Fibroblast of villous mesenchyme (primary cell): ENCODE data around the gene DNM1. TPM values are rescaled to one million over a fixed set of nuclear protein-coding genes. Genes with fewer than 3 reads are reported as not detected.

Source experiments
- DNase-seq: peaks from one replicate; pipeline ENCODE4 v3.0.0-alpha.2; 2010; ENCODE audit warnings: low read depth
- H3K4me3 ChIP-seq: 2 replicates; pipeline ENCODE4 v1.5.1; 2011; ENCODE audit warnings: low read depth, mild to moderate bottlenecking, low read length
- CTCF ChIP-seq: IDR thresholded peaks from 2 replicates; pipeline ENCODE4 v1.5.1; 2012; ENCODE audit warnings: low read depth, mild to moderate bottlenecking, low read length; ENCODE audit not compliant: insufficient read depth
- total RNA-seq: library from RNA; depleted of rRNA; stranded (reverse); fragments of >200 nt; gene quantifications from 2 replicates; pipeline ENCODE4 v1.2.3, GENCODE V29; 2012

The DNM1 gene
- total RNA-seq, 1 donor = 15.5 TPM

- no peak for DNase-seq
- TF ChIP-seq CTCF = no peak
- H3K4me3 ChIP-seq = peak overlapping the region; percentile 38
Observed at GRCh38 chr9:128193469-128194096, 9.6 kb upstream of the DNM1 start.

- DNase-seq = no peak
- no peak for TF ChIP-seq CTCF
- H3K4me3 ChIP-seq = no peak overlapping the region
Observed at GRCh38 chr9:128201441-128202369, 1.5 kb upstream of the DNM1 start.

- no peak for TF ChIP-seq CTCF
- no peak for DNase-seq
- no peak overlapping the region for H3K4me3 ChIP-seq
Observed at GRCh38 chr9:128202648-128203023, 543 bp upstream of the DNM1 start.

GRCh38 chr9:128203707-128204551, 750 bp downstream of the DNM1 start:
- H3K4me3 ChIP-seq = peak overlapping the region; percentile 76
- peak; percentile 31 for DNase-seq
- no peak for TF ChIP-seq CTCF

GRCh38 chr9:128204858-128205257, 1.7 kb downstream of the DNM1 start:
- no peak for TF ChIP-seq CTCF
- no peak for DNase-seq
- H3K4me3 ChIP-seq = peak overlapping the region; percentile 76

GRCh38 chr9:128205296-128205944, 2.2 kb downstream of the DNM1 start:
- no peak for DNase-seq
- no peak overlapping the region for H3K4me3 ChIP-seq
- no peak for TF ChIP-seq CTCF
